OCI-LY1 (cell line): Measurements from ENCODE around the gene GNG4.

Experiments used
- EZH2 ChIP-seq: fragments of 200-600 bp; sonication (generic), shearing (Covaris generic); IDR thresholded peaks from 2 replicates; pipeline ENCODE4 v1.8.0; 2017; ENCODE audit warnings: borderline replicate concordance, mixed run types, mild to moderate bottlenecking, antibody characterized with exemption, low read length, moderate library complexity, mixed read lengths
- TF ChIP-seq, protein P1 (sequence below): fragments of 200-600 bp; sonication (generic), shearing (Covaris generic); IDR thresholded peaks from 2 replicates; pipeline ENCODE4 v1.5.1; 2017; ENCODE audit warnings: mild to moderate bottlenecking, antibody characterized with exemption, low read length, moderate library complexity, mixed read lengths

DNA sequence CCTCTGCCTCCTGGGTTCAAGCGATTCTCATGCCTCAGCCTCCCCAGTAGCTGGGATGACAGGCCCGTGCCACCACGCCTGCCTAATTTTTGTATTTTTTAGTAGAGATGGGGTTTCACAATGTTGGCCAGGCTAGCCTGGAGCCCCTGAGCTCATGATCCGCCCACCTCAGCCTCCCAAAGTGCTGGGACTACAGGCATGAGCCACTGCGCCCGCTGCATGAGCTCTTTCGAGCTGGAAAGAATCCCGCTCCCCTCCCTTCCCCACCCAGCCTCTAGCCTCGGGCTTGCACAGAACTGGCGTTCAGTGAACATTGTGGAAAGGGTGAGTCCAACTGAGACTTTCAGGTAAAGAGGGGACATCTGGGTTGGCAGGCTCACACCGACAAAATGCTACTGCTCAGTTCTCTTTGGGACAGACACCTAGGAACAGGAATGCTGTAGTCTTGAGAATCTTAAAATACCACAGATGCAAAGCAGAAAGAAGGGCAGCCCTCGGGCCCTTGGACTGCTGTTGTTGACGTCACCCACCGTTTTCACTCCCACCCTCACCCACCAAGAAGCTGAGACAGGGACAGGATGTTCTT lies 9.7 kb upstream of the GNG4 start:
- TF ChIP-seq, protein P1, sequence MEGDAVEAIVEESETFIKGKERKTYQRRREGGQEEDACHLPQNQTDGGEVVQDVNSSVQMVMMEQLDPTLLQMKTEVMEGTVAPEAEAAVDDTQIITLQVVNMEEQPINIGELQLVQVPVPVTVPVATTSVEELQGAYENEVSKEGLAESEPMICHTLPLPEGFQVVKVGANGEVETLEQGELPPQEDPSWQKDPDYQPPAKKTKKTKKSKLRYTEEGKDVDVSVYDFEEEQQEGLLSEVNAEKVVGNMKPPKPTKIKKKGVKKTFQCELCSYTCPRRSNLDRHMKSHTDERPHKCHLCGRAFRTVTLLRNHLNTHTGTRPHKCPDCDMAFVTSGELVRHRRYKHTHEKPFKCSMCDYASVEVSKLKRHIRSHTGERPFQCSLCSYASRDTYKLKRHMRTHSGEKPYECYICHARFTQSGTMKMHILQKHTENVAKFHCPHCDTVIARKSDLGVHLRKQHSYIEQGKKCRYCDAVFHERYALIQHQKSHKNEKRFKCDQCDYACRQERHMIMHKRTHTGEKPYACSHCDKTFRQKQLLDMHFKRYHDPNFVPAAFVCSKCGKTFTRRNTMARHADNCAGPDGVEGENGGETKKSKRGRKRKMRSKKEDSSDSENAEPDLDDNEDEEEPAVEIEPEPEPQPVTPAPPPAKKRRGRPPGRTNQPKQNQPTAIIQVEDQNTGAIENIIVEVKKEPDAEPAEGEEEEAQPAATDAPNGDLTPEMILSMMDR, result no peak
- TF ChIP-seq EZH2, result no peak
